IMR-90 (cell line): Measurements from ENCODE around the gene MAP3K5.

Source experiments
- BHLHE40 ChIP-seq: fragments of 150-350 bp; IDR thresholded peaks from 2 replicates; pipeline ENCODE4 v1.6.1; 2016; ENCODE audit warnings: mild to moderate bottlenecking, low read depth, low read length
- MAFK ChIP-seq: IDR thresholded peaks from 2 replicates; pipeline ENCODE4 v1.6.1; 2012; ENCODE audit warnings: low read depth, low read length, improper control_type of control experiment
- MXI1 ChIP-seq: IDR thresholded peaks from 2 replicates; pipeline ENCODE4 v1.6.1; 2012; ENCODE audit warnings: low read depth, mild to moderate bottlenecking, low read length, moderate library complexity, borderline replicate concordance
- POLR2A ChIP-seq: IDR thresholded peaks from 2 replicates; pipeline ENCODE4 v1.6.1; 2012; ENCODE audit warnings: mild to moderate bottlenecking, low read depth, low read length
- RAD21 ChIP-seq: IDR thresholded peaks from 2 replicates; pipeline ENCODE4 v1.6.1; 2012; ENCODE audit warnings: low read length, improper control_type of control experiment
- SMC3 ChIP-seq: fragments of 150-350 bp; IDR thresholded peaks from 2 replicates; pipeline ENCODE4 v1.6.1; 2016; ENCODE audit warnings: low read depth, mild to moderate bottlenecking, antibody characterized with exemption, low read length, moderate library complexity
- USF2 ChIP-seq: fragments of 150-350 bp; IDR thresholded peaks from 2 replicates; pipeline ENCODE4 v1.6.1; 2017; ENCODE audit warnings: mild to moderate bottlenecking, antibody characterized with exemption, low read length, low read depth
- TF ChIP-seq, protein P1 (sequence below): conservative IDR thresholded peaks from 2 replicates; pipeline ENCODE4 v1.5.1; 2012; ENCODE audit warnings: mild to moderate bottlenecking, low read depth, low read length, improper control_type of control experiment

DNA sequence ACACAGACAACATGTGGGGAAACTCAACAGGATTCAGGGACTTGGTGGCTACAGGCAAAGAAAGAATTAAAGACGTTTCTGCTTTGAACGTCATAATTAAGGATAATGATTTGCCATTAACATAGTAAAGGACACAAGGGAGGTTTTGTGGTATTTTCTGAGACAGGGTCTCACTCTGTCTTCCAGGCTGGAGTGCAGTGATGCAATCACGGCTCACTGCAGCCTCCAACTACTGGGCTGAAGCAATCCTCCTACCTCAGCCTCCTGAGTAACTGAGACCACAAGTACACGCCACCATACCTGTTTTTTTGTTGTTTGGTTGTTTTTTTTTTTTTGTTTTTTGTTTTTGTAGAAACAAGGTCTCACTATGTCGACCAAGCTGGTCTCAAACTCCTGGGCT is 62.4 kb downstream of the MAP3K5 start:
- TF ChIP-seq, protein P1, sequence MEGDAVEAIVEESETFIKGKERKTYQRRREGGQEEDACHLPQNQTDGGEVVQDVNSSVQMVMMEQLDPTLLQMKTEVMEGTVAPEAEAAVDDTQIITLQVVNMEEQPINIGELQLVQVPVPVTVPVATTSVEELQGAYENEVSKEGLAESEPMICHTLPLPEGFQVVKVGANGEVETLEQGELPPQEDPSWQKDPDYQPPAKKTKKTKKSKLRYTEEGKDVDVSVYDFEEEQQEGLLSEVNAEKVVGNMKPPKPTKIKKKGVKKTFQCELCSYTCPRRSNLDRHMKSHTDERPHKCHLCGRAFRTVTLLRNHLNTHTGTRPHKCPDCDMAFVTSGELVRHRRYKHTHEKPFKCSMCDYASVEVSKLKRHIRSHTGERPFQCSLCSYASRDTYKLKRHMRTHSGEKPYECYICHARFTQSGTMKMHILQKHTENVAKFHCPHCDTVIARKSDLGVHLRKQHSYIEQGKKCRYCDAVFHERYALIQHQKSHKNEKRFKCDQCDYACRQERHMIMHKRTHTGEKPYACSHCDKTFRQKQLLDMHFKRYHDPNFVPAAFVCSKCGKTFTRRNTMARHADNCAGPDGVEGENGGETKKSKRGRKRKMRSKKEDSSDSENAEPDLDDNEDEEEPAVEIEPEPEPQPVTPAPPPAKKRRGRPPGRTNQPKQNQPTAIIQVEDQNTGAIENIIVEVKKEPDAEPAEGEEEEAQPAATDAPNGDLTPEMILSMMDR, result no peak
- TF ChIP-seq SMC3 (no peak), POLR2A (no peak), RAD21 (no peak), MAFK (no peak), MXI1 (no peak), USF2 (no peak), BHLHE40 (no peak)
